ENCODE data around the gene EXT2.

The EXT2 gene

DNA sequence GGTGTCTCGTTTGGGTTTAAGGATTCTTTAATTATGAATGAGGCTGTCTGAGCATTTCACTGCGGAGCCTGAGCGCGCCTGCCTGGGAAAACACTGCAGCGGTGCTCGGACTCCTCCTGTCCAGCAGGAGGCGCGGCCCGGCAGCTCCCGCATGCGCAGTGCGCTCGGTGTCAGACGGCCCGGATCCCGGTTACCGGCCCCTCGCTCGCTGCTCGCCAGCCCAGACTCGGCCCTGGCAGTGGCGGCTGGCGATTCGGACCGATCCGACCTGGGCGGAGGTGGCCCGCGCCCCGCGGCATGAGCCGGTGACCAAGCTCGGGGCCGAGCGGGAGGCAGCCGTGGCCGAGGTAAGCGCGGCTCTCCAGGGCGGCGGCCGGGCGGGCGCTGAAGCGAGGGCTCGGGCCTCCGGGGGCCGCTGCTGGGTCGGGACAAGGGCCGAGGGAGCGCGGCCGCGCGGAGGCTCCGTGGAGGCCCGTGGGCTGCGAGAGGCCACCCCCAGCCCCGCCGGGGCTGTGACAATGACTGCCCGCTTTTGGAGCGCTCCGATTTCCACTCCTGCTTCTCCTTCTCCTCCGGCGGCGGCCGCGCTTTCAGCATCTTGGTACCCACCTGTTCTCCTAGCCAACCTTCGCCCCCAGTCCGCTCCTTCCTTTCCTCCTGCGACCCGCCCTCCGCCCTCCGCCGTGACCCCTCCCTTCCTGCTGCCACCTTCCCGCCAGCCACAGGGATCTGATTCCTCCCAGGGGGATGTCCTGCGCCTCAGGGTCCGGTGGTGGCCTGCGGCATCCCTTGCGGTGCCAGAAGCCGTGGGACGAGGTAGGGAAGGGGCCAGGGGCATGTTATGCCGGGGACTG, at the start of gene EXT2:
EXT2 (plus strand) TSS at position 173 of the 854 bp plus-strand sequence. CDS start 12,035 bp downstream, outside the sequence.
- DNase-seq = peak; percentile 21 to 91 (median 80)

DNA sequence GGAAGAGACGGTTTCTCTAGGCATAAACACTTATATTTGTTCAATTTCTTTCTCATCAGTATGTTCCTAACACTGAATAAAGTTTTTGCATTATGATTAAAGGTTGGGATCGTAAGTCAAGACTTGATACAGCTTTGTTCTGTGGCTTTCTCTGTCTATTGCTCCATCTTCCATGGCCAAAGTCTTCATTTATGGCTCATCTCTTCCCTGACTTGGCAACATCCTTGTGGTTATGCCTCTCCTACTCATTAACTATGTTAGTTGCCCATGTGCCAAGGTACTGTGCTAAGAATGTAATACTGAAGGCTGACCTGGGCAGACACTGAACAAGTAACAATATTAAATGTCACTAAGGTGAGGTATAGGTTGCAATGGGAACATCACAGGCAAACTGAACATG, 49.3 kb upstream of the EXT2 start:
- DNase-seq = no peak

DNA sequence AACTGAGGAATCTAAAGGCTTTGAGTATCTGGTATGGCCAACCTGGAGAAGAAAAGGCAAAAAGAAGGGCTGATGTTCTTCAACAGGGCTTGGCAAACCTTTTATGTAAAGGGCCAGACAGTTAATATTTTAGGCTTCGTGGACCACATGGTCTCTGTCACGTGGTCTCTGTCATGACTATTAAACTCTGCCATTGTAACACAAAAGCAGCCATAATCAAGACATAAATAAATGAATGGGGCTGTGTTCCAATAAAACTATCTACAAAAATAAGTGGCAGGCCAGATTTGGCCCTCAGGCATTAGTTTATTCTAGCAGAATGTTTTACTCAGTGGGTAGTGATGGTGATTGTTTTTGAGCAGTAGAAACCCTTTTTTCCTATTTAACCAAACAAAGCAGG, 48.2 kb upstream of the EXT2 start:
- no peak for DNase-seq

DNA sequence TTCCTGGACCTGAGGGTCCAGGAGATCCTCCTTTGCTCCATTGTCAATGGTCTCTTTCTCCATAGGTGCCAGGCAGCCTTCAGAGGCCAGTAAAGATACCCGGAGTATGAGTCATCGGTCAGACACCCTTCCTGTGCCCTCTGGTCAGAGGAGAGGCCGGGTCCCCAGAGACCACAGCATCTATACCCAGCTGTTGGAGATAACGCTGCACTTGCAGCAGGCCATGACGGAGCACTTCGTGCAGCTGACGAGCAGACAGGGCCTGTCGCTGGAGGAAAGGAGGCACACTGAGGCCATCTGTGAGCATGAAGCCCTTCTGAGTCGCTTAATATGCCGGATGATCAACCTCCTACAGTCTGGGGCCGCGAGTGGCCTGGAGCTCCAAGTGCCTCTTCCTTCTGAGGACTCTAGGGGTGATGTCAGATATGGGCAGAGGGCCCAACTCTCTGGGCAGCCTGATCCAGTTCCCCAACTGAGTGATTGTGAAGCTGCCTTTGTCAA, 47.5 kb upstream of the EXT2 start, which contains the start of gene ACCSL:
ACCSL (plus strand) TSS at position 51 of the 501 bp plus-strand sequence; CDS start at position 107, 56 bp downstream.
- peak in 19 of 58 donors; percentile 4 to 54 (median 20) for DNase-seq

DNA sequence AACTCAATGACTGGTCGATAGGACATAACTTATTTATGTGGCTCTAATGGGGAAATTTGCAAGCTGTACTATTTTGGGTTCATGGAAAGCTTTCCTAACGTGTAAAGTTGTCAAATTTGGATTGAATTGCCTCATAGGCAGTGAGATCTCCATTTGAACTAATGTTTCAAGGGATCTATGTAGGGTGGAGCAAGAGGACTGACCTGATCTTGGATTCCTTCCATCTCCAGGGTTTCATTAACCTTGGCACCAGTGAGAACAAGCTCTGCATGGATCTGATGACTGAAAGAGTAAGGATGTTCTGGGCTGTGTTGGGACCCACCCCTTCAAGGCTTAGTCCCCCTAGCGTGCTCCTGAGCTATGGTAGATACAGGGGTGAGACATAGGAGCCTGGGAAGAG, 45.6 kb upstream of the EXT2 start:
- no peak for DNase-seq

DNA sequence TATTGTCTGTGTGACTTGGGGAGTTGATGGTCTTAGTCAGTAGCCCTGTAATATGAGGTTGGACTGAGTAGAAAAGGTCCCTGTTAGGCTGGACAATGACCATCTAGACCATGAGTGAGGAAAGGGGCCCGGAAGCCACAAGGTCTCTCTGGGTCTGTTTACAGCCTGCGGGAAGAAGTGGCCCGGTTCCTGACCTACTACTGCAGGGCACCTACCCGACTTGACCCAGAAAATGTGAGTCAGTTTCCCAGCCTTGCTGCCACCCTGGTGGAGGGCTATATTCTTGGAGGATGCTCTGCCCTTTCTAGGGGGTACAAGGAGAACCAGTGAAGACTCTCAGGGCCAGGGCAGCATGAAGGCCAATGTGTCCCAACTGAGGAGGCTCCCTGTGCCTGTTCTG, 44.3 kb upstream of the EXT2 start:
- no peak for DNase-seq

DNA sequence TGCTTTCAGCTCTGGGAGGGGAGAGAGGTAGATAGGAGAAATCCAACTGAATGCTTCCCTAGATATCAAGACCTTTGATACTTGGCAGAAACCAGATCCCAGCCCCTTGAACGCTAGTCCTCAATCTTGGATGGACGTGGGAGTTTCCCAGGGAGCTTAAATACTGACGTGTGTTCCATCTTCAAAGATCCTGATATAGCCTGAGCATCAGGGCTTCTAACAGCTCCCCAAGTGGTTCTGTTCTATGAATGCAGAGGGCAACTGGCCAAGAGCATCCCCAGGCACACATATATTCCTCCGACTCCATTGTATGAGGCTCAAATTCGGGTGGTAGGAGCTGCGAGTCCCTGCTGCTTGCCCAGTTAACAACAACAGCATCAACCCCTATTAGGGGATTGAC, 38.1 kb upstream of the EXT2 start:
- DNase-seq = no peak

DNA sequence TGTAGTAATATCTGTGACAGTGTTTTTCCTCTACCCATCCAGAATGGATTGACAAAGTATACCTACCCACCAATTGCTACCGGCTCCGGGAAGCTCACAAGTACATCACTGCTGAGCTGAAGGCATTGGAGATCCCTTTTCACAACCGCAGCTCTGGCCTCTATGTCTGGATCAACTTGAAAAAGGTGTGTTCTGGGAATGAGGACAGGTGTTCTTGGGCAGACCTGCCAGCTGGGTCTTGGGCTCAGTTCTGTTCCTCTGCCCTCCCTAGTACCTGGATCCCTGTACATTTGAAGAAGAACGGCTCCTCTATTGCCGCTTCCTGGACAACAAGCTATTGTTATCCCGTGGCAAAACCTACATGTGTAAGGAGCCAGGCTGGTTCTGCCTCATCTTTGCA, 37.2 kb upstream of the EXT2 start:
- DNase-seq = no peak

DNA sequence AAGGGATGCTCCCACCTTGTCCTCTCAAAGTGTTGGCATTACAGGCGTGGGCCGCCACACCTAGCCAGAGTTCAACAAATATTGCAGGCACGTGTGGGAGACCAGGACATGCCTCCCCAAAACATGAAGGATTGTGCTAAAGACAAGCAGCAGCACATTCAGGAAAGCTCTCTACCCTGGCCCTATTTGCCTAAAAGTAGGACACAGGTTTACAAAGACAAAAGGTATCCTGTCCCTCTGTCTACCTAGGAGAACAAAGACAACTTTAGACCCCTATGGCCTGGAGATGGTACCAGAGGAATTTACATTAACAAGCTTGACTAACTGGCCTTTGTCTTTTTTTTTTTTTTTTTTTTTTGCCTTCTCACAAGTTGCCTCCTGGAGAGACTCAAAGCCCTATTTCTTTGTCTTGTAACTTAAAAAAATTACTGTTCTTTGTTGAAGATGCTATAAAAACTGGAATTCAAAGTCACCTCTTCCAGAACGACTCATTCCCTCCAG, 30.3 kb upstream of the EXT2 start:
- DNase-seq = no peak

DNA sequence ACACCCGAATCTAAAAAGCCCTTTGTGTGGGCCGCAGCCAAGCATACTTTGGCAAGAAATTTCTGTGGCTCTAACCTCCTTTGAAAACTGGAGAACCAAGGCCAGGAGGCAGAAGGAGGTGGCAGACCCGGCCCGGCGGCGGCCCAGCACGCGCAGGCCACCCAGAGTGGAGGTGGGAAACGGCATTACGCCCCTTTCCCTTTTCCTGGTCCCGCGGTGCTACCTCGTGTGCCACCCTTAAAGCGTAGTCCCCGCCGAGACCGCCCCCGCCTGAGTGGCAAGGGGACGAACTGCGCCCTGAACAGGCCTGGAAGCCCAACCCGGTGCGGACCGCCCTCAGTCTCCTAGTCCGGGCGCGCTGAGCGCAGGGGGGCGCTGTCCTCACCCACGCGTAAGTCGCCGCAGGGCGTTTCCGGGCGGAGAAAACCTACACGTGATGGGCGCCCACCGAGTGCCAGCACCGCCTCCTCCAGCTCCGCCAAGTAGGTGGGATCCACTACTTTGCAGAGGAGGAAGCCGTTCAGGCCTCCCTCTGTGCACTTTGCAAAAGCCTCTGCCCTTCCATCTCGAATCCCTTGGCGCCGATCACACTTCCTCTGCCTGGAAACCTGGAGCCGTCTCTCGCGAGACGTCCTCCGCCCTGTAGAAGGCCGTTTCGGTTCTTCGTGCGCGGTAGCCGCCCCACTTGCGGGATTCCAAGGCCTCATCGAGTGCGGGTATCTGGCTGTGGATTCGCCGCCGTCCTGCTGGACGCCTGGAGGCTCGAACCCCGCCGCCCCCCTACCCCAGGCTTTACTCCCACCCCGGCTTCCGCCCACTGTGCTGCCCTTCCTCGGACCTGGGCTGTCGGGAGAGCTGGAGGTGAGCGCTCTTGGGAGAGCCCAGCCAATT, 29.4 kb upstream of the EXT2 start, which contains the start of gene ACCS:
ACCS (plus strand) TSS at position 430 of the 891 bp plus-strand sequence. CDS start 1,358 bp downstream, outside the sequence.
- DNase-seq = peak; percentile 26 to 93 (median 83)

DNA sequence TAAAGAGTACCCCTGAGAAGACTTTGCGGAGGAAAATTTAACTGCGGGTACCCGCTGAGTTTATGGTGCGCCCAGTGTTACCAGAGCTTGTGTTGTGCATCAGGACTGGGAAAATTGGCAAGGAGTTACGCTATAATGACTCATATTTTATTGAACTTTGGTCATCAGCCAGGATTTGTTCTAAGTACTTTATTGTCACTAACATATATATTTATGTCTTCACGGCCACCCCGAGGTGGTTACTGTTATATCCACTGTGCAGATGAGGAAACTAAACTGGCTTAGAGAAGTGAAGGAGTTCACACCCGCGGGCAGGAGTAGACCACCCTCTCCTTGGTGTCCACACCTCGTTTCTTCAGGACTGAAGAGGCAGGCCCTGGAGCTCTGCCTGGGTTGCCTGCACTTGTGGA, 28.7 kb upstream of the EXT2 start:
- no peak for DNase-seq

DNA sequence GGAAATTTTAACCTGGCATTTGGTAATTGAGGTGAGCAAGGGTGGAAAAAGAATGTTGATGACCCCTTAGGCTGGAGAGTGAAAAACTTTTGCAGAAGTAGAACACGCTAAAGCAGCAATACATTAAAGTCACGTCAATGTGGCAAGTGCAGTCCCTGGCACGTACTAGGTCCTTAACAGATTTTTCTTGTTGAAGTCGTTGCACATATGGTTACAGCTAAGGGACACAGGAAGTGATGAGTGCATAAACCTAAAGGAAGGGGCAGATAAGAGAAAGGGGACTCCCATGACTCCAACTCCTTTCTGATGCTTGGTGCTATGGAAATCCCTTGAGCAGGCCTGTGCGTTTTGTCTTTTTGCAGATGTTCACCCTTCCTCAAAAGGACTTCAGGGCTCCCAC, 28.2 kb upstream of the EXT2 start:
- no peak for DNase-seq

DNA sequence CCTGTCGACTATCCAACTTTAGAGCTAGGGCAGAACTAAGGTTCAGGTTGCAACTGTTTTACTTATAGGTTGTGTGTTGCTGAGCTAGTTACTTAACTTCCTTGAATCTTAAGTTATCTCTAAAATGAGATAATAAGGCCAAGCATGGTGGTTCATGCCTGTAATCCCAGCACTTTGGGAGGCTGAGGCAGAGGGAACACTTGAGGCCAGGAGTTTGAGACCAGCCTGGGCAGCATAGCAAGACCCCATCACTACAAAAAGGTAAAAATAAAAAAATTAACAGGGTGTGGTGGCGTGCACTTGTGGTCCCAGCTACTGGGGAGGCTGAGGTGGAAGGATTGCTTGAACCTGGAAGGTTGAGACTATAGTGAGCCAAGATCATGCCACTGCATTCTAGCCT, 27.3 kb upstream of the EXT2 start:
- no peak for DNase-seq

DNA sequence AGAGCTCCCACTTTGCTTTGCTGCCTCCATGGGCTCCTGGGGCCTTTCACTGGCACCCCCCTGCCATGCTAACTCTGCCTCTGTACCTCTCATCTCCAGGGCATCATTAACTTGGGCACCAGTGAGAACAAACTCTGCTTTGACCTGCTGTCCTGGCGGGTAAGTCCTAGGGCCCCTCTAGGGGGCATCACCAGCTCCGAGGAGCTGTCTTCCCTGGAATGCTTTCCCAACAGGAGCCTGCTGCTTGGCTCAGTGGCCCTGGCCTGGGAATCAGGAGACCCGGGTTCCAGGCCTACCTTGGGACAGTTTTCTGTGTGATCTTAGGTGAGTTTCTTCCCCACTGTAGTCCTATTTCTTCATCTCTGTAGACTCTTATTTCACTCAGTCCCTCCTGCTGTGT, 24.3 kb upstream of the EXT2 start:
- DNase-seq = no peak

DNA sequence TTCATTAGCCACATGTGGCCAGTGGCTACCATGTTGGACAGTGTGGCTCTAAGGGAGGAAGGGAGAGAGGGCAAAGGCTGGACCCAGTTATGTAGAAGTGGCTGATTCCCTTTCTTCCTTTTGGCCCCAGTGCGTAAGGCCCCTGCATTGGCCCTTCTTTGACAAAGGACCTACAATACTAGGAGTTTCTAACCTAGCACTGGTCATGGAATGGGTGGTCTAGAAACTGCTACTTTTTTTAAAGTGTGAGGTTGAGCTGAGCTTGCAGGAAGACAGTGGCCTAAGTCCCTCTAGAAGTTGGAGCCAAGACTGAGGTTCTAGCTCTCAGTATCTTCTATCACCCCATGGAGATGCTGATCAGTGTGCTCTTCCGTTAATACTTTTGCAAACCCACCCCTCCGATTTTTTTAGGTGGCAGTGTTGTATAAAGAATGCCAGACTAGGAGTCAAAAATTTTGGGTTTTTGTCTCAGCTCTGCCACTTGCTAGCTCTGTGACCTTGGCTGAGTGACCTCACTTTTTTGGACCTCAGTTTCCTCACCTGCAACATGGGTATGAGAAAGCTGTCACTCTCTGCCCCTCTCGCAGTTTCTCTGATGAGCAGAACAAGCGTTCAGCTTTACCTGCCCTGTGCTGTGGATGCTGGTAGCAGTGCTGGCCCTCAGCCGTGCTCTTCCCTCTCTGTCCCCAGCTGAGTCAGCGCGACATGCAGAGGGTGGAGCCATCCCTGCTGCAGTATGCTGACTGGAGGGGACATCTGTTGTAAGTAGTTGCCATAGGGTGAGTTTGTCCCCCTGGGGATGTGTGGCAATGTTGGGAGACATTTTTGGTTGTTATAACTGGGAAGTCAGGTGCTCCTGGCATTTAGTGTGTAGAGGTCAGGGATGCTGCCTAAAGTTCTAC, 22.5 kb upstream of the EXT2 start:
- no peak for DNase-seq

DNA sequence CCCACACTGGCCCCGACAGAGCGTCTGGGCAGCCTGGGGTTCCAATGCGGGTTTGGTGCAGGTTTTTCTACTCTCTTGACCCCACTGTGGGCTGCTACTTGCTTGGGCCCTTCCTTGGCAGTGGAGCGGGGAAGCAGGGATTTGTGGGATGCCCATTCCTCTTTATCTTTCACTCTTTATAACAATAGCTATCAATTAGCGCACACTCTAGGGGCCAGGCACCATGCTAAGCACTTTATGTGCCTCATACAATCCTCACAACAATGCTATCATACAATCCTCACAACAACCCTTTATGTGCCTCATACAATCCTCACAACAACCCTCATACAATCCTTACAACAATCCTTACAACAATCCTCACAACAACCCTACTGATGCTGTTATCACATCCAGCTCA, 16.7 kb upstream of the EXT2 start:
- DNase-seq = no peak

DNA sequence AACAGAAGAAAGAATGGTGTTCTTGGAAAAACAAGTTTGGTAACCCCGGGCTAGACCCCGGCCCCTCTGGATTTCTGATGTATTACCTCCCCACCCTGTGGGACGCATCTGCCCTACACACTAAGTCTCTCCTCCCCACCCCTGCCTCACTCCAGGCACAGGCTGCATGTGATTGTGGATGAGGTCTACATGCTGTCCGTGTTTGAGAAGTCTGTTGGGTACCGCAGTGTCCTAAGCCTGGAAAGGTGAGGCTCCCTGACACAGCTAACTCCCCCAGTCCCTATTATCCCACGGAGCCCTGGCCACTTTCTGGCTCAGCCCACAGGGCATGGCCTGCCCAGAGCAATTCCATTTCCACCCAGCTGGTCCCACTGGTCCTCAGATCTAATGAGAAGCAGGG, 16.1 kb upstream of the EXT2 start:
- no peak for DNase-seq

DNA sequence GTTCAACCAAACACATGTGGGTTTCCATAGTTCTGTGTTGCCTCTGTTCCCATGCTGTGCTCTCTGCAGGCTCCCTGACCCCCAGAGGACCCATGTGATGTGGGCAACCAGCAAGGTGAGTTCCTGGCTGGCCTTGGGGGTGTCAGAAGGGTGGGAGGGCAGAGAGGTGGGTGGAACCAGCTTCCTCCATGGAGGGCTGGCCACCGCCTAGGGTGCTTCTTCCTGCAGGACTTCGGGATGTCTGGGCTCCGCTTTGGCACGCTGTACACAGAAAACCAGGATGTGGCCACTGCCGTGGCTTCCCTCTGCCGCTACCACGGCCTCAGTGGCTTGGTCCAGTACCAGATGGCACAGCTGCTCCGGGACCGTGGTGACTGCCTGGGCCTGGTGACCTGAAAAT, 14.5 kb upstream of the EXT2 start:
- no peak for DNase-seq

DNA sequence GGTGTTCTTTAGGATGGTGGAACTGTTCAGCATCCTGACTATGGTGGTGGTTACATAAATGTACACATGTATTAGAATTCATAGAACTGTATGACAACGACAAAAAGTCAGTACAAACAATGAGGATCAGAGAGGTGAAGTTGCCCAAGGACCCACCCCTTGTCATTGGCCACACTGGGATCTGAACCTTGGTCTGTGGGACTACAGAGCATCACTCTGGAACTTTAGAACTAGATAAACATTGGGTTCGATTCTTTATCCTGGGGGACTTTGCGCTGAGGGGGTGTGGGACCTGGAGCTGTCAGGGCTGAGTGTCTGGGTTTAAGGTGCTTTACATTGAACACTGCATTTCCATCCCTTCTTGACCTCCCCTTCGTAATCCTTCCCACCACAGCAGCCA, 12.8 kb upstream of the EXT2 start:
- DNase-seq = no peak

DNA sequence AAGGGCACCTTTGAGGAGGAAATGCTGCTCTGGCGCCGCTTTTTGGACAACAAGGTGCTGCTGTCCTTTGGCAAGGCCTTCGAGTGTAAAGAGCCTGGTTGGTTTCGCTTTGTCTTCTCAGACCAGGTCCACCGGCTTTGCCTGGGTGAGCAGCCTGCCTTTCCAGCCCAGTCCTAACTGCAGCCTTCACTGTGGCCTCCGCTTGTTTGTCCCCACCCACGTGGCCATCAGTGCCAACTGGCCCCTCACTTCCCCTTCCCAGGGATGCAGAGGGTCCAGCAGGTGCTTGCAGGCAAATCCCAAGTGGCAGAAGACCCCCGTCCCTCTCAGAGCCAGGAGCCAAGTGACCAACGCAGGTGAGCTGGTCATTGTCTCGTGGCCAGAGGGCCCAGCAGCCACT, 12.0 kb upstream of the EXT2 start:
- peak in 1 of 58 donors; percentile 13 for DNase-seq

DNA sequence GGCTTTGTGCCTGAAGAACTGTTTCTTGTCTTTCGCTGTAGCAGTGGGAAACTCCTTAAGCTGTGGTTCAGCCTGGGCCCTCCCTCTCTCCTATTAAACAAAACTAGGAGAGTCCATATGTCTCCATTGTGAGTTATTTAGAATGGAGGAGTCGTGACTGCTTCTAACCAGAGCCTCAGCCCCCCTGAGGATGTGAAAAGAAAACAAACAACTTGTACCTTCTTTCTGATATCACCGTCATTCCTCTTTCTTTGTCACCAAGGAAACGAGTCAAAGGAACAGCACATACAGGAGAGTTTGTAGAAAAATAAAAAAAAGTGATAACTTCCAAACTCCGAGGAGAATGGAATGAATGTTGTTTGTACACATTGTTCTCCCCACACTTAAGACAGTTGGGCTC, 11.6 kb upstream of the EXT2 start:
- DNase-seq = no peak

Measured in anterior cingulate cortex (tissue), 58 donors.